GM23338 (cell line): Measurements from ENCODE around the gene SLC6A7. TPM values are rescaled to one million over a fixed set of nuclear protein-coding genes. Genes with fewer than 3 reads are reported as not detected.

Experiments used
- ATAC-seq: fragments of 200-7000 bp; cut with Tn5 transposase; 3 replicates; pipeline ENCODE4 v1.9.1; 2020
- DNase-seq: peaks from one replicate; pipeline ENCODE4 v3.0.0-alpha.2; 2015; ENCODE audit warnings: low spot score
- H2AFZ ChIP-seq: fragments of 200-600 bp; sonication (generic); 2 replicates; pipeline ENCODE4 v1.8.0; 2016; ENCODE audit warnings: antibody characterized with exemption, mild to moderate bottlenecking, moderate library complexity
- H3F3A ChIP-seq: fragments of 200-600 bp; sonication (generic); replicated peaks from 2 replicates; pipeline ENCODE4 v1.8.0; 2017; ENCODE audit warnings: antibody characterized with exemption, mixed run types, low read depth
- H3K27ac ChIP-seq: fragments of 200-600 bp; sonication (generic); 2 replicates; pipeline ENCODE4 v1.6.1; 2016; ENCODE audit warnings: low read depth
- H3K27me3 ChIP-seq: fragments of 200-600 bp; sonication (generic); 2 replicates; pipeline ENCODE4 v1.8.0; 2016; ENCODE audit warnings: mild to moderate bottlenecking, mixed run types, moderate library complexity; ENCODE audit not compliant: insufficient read depth
- H3K36me3 ChIP-seq: fragments of 200-600 bp; sonication (generic); 2 replicates; pipeline ENCODE4 v1.8.0; 2016; ENCODE audit warnings: mild to moderate bottlenecking; ENCODE audit not compliant: insufficient read depth
- H3K4me1 ChIP-seq: fragments of 200-600 bp; sonication (generic); 2 replicates; pipeline ENCODE4 v1.8.0; 2016; ENCODE audit warnings: mild to moderate bottlenecking, moderate library complexity; ENCODE audit not compliant: insufficient read depth
- H3K4me2 ChIP-seq: fragments of 200-600 bp; sonication (generic); 2 replicates; pipeline ENCODE4 v1.7.1; 2017; ENCODE audit warnings: mixed run types
- H3K4me3 ChIP-seq: fragments of 200-600 bp; sonication (generic); 2 replicates; pipeline ENCODE4 v1.6.1; 2016; ENCODE audit warnings: mixed run types
- H3K79me2 ChIP-seq: fragments of 200-600 bp; sonication (generic); replicated peaks from 2 replicates; pipeline ENCODE4 v1.8.0; 2017; ENCODE audit warnings: mild to moderate bottlenecking; ENCODE audit not compliant: insufficient read depth
- H3K9me2 ChIP-seq: fragments of 200-600 bp; sonication (generic); 2 replicates; pipeline ENCODE4 v1.8.0; 2017; ENCODE audit not compliant: insufficient read depth
- H4K20me1 ChIP-seq: fragments of 200-600 bp; sonication (generic); replicated peaks from 2 replicates; pipeline ENCODE4 v1.8.0; 2017; ENCODE audit warnings: mild to moderate bottlenecking; ENCODE audit not compliant: insufficient read depth
- H3K27ac Mint-ChIP-seq: 2 replicates; pipeline ENCODE4 v1.8.0; 2020; ENCODE audit warnings: inconsistent platforms, mild to moderate bottlenecking, moderate library complexity, mixed read lengths
- H3K27me3 Mint-ChIP-seq: 3 replicates; pipeline ENCODE4 v1.8.0; 2022; ENCODE audit warnings: low read depth, mild to moderate bottlenecking, moderate library complexity, mixed read lengths, inconsistent platforms; ENCODE audit not compliant: insufficient read depth, poor library complexity
- H3K36me3 Mint-ChIP-seq: 3 replicates; pipeline ENCODE4 v1.8.0; 2021; ENCODE audit warnings: low read depth, mild to moderate bottlenecking, inconsistent platforms, moderate library complexity, mixed read lengths
- H3K4me1 Mint-ChIP-seq: 3 replicates; pipeline ENCODE4 v1.8.0; 2020; ENCODE audit warnings: mild to moderate bottlenecking, inconsistent platforms, mixed read lengths
- H3K4me3 Mint-ChIP-seq: 3 replicates; pipeline ENCODE4 v1.8.0; 2021; ENCODE audit warnings: moderate library complexity, mild to moderate bottlenecking, inconsistent platforms, mixed read lengths
- H3K9me3 Mint-ChIP-seq: 3 replicates; pipeline ENCODE4 v1.8.0; 2020; ENCODE audit warnings: moderate library complexity, mild to moderate bottlenecking, inconsistent platforms, mixed read lengths
- EZH2 ChIP-seq: fragments of 200-600 bp; sonication (generic); IDR thresholded peaks from one replicate; pipeline ENCODE4 v1.8.0; 2017; ENCODE audit warnings: antibody characterized with exemption, mild to moderate bottlenecking, low read depth; ENCODE audit not compliant: unreplicated experiment
- EZH2phosphoT487 ChIP-seq: fragments of 200-600 bp; sonication (generic); IDR thresholded peaks from one replicate; pipeline ENCODE4 v1.8.1; 2018; ENCODE audit warnings: antibody characterized with exemption; ENCODE audit not compliant: unreplicated experiment
- JUNB ChIP-seq: IDR thresholded peaks from one replicate; pipeline ENCODE4 v1.6.1; 2016; ENCODE audit warnings: antibody characterized with exemption; ENCODE audit not compliant: unreplicated experiment
- ZNF114 ChIP-seq: fragments of 250-450 bp; sonication (Bioruptor Pico); IDR thresholded peaks from 2 replicates; pipeline ENCODE4 v1.5.0; 2020; ENCODE audit warnings: mild to moderate bottlenecking, moderate library complexity
- polyA plus RNA-seq: library from polyadenylated mRNA; unstranded; fragments of >200 nt; fragmentation: Nextera tagmentation; extraction: Ambion mirVana; gene quantifications from 2 replicates; pipeline ENCODE4 v1.2.1, GENCODE V29; 2016
- total RNA-seq: library from RNA; depleted of rRNA; stranded (reverse); fragments of >200 nt; shearing (Covaris generic); gene quantifications from 2 replicates; pipeline ENCODE4 v1.2.3, GENCODE V29; 2014
- TF ChIP-seq, protein P1 (sequence below): IDR thresholded peaks from one replicate; pipeline ENCODE4 v1.6.1; 2018; ENCODE audit warnings: antibody characterized with exemption; ENCODE audit not compliant: unreplicated experiment
- TF ChIP-seq, protein P2 (sequence below): IDR thresholded peaks from 2 replicates; pipeline ENCODE4 v1.6.1; 2016; ENCODE audit warnings: antibody characterized with exemption

Gene SLC6A7
- total and polyA plus RNA-seq, 2 experiments from 2014 or later = not detected

DNA sequence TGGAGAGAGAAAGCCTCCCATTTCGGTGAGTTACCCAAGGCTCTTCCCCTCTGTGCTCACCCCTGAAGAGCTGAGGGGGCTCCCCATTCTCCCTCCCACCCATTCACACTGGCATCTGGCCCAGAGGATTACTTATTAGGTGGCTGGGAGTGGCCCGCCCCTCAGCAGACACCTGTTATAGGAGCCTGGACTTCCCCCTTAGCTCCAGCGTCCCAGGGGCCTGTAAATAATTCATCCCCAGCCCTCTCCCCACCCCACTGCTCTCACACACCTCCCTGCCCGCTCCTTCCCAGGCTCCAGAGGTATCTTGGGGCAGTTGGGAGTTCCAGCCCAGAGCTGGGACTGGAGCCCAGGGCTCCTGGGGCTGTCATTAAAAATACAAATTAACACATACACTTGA is 11.6 kb upstream of the SLC6A7 start (continued):
- TF ChIP-seq EZH2 = no peak
- TF ChIP-seq ZNF114 = no peak
- TF ChIP-seq JUNB = no peak
- TF ChIP-seq, protein P1, sequence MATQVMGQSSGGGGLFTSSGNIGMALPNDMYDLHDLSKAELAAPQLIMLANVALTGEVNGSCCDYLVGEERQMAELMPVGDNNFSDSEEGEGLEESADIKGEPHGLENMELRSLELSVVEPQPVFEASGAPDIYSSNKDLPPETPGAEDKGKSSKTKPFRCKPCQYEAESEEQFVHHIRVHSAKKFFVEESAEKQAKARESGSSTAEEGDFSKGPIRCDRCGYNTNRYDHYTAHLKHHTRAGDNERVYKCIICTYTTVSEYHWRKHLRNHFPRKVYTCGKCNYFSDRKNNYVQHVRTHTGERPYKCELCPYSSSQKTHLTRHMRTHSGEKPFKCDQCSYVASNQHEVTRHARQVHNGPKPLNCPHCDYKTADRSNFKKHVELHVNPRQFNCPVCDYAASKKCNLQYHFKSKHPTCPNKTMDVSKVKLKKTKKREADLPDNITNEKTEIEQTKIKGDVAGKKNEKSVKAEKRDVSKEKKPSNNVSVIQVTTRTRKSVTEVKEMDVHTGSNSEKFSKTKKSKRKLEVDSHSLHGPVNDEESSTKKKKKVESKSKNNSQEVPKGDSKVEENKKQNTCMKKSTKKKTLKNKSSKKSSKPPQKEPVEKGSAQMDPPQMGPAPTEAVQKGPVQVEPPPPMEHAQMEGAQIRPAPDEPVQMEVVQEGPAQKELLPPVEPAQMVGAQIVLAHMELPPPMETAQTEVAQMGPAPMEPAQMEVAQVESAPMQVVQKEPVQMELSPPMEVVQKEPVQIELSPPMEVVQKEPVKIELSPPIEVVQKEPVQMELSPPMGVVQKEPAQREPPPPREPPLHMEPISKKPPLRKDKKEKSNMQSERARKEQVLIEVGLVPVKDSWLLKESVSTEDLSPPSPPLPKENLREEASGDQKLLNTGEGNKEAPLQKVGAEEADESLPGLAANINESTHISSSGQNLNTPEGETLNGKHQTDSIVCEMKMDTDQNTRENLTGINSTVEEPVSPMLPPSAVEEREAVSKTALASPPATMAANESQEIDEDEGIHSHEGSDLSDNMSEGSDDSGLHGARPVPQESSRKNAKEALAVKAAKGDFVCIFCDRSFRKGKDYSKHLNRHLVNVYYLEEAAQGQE = no peak
- TF ChIP-seq EZH2phosphoT487 = no peak

DNA sequence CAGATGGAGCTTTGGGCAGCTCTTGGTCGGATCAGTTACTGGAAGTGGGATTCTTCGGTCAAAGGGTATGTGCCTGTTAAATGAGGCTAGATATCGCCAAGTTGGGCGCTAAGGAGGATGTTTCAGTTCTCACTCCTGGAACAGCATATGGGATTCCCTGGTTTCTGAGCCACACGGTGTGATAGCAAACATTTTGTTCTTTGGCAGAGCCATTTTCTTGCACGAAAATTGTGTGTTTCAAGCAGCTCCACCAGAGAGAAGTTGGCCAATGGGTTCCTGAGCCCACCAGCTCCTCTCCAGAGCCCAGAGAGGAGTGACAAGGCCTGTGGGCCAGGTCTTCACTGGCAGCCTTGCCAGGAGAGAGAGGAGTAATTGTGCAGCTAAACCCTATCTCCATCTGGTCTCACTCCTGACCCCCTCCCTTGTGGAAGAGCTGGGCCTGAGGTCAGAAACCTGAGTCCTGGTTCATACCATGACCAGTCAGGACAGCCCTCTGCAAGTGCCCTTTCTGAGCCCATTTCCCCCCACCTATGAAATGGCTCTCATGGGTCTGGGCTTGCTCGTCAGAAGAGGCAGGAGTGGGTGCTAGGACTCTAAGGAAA is 10.7 kb upstream of the SLC6A7 start:
- H3K36me3 Mint-ChIP-seq = no peaks in the 10 kb centered on the region
- no peaks in the 10 kb centered on the region for H3K79me2 ChIP-seq
- DNase-seq (no peak), ATAC-seq (no peak)
- H3K27ac ChIP-seq = no peak overlapping the region
- H3K36me3 ChIP-seq = no peaks in the 10 kb centered on the region
- no peaks in the 10 kb centered on the region for H3K4me1 ChIP-seq
- H3K4me2 ChIP-seq = no peak overlapping the region
- peaks cover 2% of the 10 kb centered on the region; the same call in 2 of the 3 replicates for H3K4me1 Mint-ChIP-seq
- TF ChIP-seq, protein P2, sequence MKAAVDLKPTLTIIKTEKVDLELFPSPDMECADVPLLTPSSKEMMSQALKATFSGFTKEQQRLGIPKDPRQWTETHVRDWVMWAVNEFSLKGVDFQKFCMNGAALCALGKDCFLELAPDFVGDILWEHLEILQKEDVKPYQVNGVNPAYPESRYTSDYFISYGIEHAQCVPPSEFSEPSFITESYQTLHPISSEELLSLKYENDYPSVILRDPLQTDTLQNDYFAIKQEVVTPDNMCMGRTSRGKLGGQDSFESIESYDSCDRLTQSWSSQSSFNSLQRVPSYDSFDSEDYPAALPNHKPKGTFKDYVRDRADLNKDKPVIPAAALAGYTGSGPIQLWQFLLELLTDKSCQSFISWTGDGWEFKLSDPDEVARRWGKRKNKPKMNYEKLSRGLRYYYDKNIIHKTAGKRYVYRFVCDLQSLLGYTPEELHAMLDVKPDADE = no peak
- no peak overlapping the region for H3K4me3 Mint-ChIP-seq
- no peaks in the 10 kb centered on the region for H4K20me1 ChIP-seq
- H3K9me3 Mint-ChIP-seq = no peaks in the 10 kb centered on the region
- no peak overlapping the region for H3K4me3 ChIP-seq
- H3K27me3 Mint-ChIP-seq = peaks cover 17% of the 10 kb centered on the region
- H3K27me3 ChIP-seq = no peaks in the 10 kb centered on the region
- no peaks in the 10 kb centered on the region for H3K9me2 ChIP-seq
- H2AFZ ChIP-seq = no peak overlapping the region
- no peak overlapping the region for H3K27ac Mint-ChIP-seq
- H3F3A ChIP-seq = no peaks in the 10 kb centered on the region

DNA sequence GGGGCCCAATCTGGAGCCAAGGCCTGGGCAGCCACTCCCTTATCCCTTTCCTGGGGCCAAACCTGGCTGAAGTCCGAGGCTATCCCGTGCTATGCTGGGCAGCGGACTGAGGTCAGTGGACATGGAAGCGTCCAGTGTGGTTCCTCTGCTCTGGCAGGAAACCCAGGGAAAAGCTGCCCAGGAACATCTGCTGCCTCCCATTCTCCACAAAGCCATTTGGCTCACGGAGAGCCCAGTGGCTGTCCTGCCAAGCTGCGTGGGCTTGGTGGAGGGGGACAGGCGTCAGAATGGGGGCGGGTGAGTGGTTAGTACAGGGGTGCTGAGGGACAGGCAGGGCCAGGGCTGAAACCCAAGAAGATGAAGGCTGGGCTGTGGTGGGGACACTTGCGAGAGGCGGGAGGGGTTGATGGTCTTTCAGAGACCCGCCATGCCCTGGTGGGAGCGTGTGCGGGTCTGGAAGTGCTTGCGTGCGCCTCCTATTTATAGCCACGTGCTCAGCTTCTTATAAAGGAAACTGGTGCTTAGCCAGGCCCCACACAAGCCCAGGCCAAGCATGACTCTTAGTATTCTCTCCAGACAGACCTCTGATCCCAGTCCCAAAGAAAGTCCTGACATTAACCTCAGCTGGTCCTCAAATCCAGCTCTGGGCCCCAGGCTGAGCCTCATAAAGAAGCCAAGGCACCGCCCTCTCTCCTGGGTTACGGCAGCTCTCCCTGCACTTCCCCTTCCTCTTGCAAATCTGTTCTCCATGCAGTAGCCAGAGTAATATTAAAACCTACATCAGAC is 9.4 kb upstream of the SLC6A7 start:
- Mint-ChIP-seq H3K27me3 (peaks cover 17% of the 10 kb centered on the region), H3K4me3 (no peak overlapping the region)
- no peaks in the 10 kb centered on the region for H3K79me2 ChIP-seq
- TF ChIP-seq EZH2 (no peak), EZH2phosphoT487 (no peak)
- TF ChIP-seq, protein P1 = no peak

More for the DNA sequence above, 9.4 kb upstream of the SLC6A7 start:
- Histone ChIP-seq H3F3A (no peaks in the 10 kb centered on the region), H2AFZ (no peak overlapping the region), H3K36me3 (no peaks in the 10 kb centered on the region), H3K4me3 (no peak overlapping the region), H3K27ac (no peak overlapping the region), H3K9me2 (no peaks in the 10 kb centered on the region), H3K27me3 (no peaks in the 10 kb centered on the region), H3K4me2 (no peak overlapping the region), H4K20me1 (no peaks in the 10 kb centered on the region), H3K4me1 (peaks cover under 1% of the 10 kb centered on the region; the same call in 1 of the 2 replicates)
- peaks cover 12% of the 10 kb centered on the region for H3K4me1 Mint-ChIP-seq
- DNase-seq (no peak), ATAC-seq (no peak)
- H3K36me3 Mint-ChIP-seq = no peaks in the 10 kb centered on the region
- no peak overlapping the region for H3K27ac Mint-ChIP-seq
- no peaks in the 10 kb centered on the region for H3K9me3 Mint-ChIP-seq
